ENCODE data around the gene TSPAN33. TPM values are rescaled to one million over a fixed set of nuclear protein-coding genes. Genes with fewer than 3 reads are reported as not detected.

Gene TSPAN33
- total and polyA plus RNA-seq, 8 donors = 2.3 to 5.7 (median 5.1) TPM

GRCh38 chr7:129122751-129123509 lies 21.6 kb upstream of the TSPAN33 start:
- Histone ChIP-seq H3K4me1 (peaks cover 0 to 5% of the 10 kb centered on the region in 2 donors), H3K36me3 (no peaks in the 10 kb centered on the region), H3K9me3 (peaks cover 0 to 6% of the 10 kb centered on the region in 2 donors), H3K27me3 (peaks cover 2 to 43% of the 10 kb centered on the region in 2 donors), H3K4me3 (no peak overlapping the region), H3K27ac (no peak overlapping the region)
- DNase-seq (no peak), ATAC-seq (peak; percentile 49)
- intact Hi-C loops (cut with DNase I) = no loop called here
- TF ChIP-seq CTCF (IDR thresholded peaks at IDR 0.05) = no peak

GRCh38 chr7:129123510-129123857 lies 21.0 kb upstream of the TSPAN33 start:
- no peak for TF ChIP-seq CTCF (IDR thresholded peaks at IDR 0.05)
- H3K4me3 ChIP-seq = no peak overlapping the region
- intact Hi-C loops (cut with DNase I) = no loop called here
- H3K27ac ChIP-seq = no peak overlapping the region
- DNase-seq = no peak
- H3K36me3 ChIP-seq = no peaks in the 10 kb centered on the region
- no peak for ATAC-seq
- peaks cover 0 to 6% of the 10 kb centered on the region in 2 donors for H3K9me3 ChIP-seq
- H3K4me1 ChIP-seq = peaks cover 0 to 5% of the 10 kb centered on the region in 2 donors
- H3K27me3 ChIP-seq = peaks cover 2 to 42% of the 10 kb centered on the region in 2 donors

GRCh38 chr7:129126314-129126713 lies 18.2 kb upstream of the TSPAN33 start:
- H3K4me1 ChIP-seq = peaks cover 0 to 5% of the 10 kb centered on the region in 2 donors
- ATAC-seq (no peak), DNase-seq (no peak)
- no peak for TF ChIP-seq CTCF (IDR thresholded peaks at IDR 0.05)
- H3K27me3 ChIP-seq = peaks cover 2 to 42% of the 10 kb centered on the region in 2 donors
- no peak overlapping the region for H3K4me3 ChIP-seq
- intact Hi-C loops (cut with DNase I) = no loop called here
- H3K36me3 ChIP-seq = no peaks in the 10 kb centered on the region
- peaks cover 0 to 2% of the 10 kb centered on the region in 2 donors for H3K9me3 ChIP-seq
- no peak overlapping the region for H3K27ac ChIP-seq

- no peak for DNase-seq
- peaks cover 0 to 5% of the 10 kb centered on the region in 2 donors for H3K4me1 ChIP-seq
- H3K36me3 ChIP-seq = no peaks in the 10 kb centered on the region
- no peak for ATAC-seq
- peaks cover 2 to 42% of the 10 kb centered on the region in 2 donors for H3K27me3 ChIP-seq
- no peak for TF ChIP-seq CTCF (IDR thresholded peaks at IDR 0.05)
- no peaks in the 10 kb centered on the region for H3K9me3 ChIP-seq
- H3K27ac ChIP-seq = no peak overlapping the region
- intact Hi-C loops (cut with DNase I) = no loop called here
- H3K4me3 ChIP-seq = no peak overlapping the region
Measured at GRCh38 chr7:129127154-129127553, 17.4 kb upstream of the TSPAN33 start.

GRCh38 chr7:129127601-129128000 lies 16.9 kb upstream of the TSPAN33 start:
- intact Hi-C loops (cut with DNase I) = no loop called here
- no peak overlapping the region for H3K27ac ChIP-seq
- TF ChIP-seq CTCF (IDR thresholded peaks at IDR 0.05) = no peak
- H3K9me3 ChIP-seq = no peaks in the 10 kb centered on the region
- no peaks in the 10 kb centered on the region for H3K36me3 ChIP-seq
- ATAC-seq (no peak), DNase-seq (no peak)
- H3K4me3 ChIP-seq = no peak overlapping the region
- peaks cover 2 to 42% of the 10 kb centered on the region in 2 donors for H3K27me3 ChIP-seq
- peaks cover 0 to 5% of the 10 kb centered on the region in 2 donors for H3K4me1 ChIP-seq
